ENCODE results near the gene C6orf89. TPM values are rescaled to one million over a fixed set of nuclear protein-coding genes. Genes with fewer than 3 reads are reported as not detected.

Gene C6orf89
- total RNA-seq, 5 donors from 2014 or later (not counting 1 experiment from before 2014, with no cell fraction given): 32.6 to 57.9 (median 46.1) TPM

DNA sequence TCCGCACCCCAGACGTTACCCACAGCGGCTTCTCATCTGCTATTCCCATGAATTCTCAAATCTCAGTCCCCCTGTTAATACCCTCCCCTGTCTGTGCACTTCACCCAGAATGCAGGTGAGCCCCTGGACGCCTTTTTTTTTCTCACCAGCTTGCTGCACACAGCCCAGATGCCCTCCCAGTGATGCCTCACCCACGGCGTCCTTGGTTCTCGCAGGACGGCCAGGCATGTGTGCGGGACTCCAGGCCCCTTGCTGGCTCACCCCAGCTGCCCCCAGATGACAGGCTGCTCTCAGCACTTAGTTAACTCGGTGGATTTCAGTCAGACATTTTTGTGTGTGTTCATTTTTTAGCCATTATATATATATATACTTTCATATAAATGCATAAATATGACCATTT lies 43.4 kb downstream of the C6orf89 start:
- H3K4me3 ChIP-seq (ENCODE audit: control insufficient read depth in 1 of 2, extremely low read depth in 1 of 2, low read length in 1 of 2): no peak overlapping the region
- ChIA-PET CTCF (no interaction called here), POLR2A (no interaction called here)
- no peaks in the 10 kb centered on the region for H3K9me3 Mint-ChIP-seq
- peaks cover 5 to 16% of the 10 kb centered on the region in 2 donors for H3K36me3 ChIP-seq (ENCODE audit: control insufficient read depth in 2 of 2, extremely low read depth in 1 of 2, insufficient read depth in 1 of 2, low read length in 1 of 2)
- H3K9me3 ChIP-seq: no peaks in the 10 kb centered on the region
- no peak for ATAC-seq (replicated peaks in 1 of 4)
- H3K4me1 Mint-ChIP-seq: peaks cover 0 to 6% (median 2%) of the 10 kb centered on the region in 3 donors
- H3K4me1 ChIP-seq (ENCODE audit: control insufficient read depth in 1 of 2, extremely low read depth in 1 of 2, insufficient read depth in 2 of 2, low read length in 2 of 2): peaks cover 0 to 6% of the 10 kb centered on the region in 2 experiments
- H3K36me3 Mint-ChIP-seq: peaks cover 11% of the 10 kb centered on the region
- H3K27ac Mint-ChIP-seq: no peak overlapping the region
- H3K27me3 ChIP-seq (replicated peaks in 1 of 2; ENCODE audit: control insufficient read depth in 2 of 2, extremely low read depth in 1 of 2, insufficient read depth in 2 of 2, low read length in 1 of 2): no peaks in the 10 kb centered on the region
- no peak overlapping the region for H3K27ac ChIP-seq (ENCODE audit: low read length)
- H3K4me3 Mint-ChIP-seq: no peak overlapping the region
- no peak for DNase-seq
- H3K27me3 Mint-ChIP-seq: no peaks in the 10 kb centered on the region
- 97% methylated on average over 9 of the region's 10 CpGs for WGBS (ENCODE audit: insufficient coverage)

DNA sequence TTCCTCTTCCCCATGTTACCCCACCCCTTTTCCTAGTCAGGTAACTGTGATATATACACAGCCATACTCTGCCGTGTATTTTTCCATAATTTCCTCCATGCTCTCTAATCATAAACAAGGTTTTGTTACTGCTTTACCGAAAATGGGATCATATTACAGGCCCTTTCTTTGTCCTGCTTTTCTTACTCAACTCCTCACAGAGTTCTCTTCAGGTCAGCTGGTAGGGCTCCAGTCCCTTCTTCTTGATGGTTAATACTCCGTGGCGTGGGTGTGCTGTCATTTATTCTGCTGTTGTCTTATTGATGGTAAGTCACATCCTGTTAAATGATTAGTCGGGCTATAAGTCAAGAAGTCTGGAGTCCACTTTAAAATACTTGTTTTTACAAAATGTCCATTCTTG lies 43.9 kb downstream of the C6orf89 start:
- DNase-seq: no peak
- Histone ChIP-seq H3K36me3 (ENCODE audit: control insufficient read depth in 2 of 2, extremely low read depth in 1 of 2, insufficient read depth in 1 of 2, low read length in 1 of 2) (peaks cover 5 to 11% of the 10 kb centered on the region in 2 donors), H3K4me1 (ENCODE audit: control insufficient read depth in 1 of 2, extremely low read depth in 1 of 2, insufficient read depth in 2 of 2, low read length in 2 of 2) (peaks cover 0 to 5% of the 10 kb centered on the region in 2 experiments), H3K4me3 (ENCODE audit: control insufficient read depth in 1 of 2, extremely low read depth in 1 of 2, low read length in 1 of 2) (no peak overlapping the region), H3K9me3 (no peaks in the 10 kb centered on the region), H3K27me3 (replicated peaks in 1 of 2; ENCODE audit: control insufficient read depth in 2 of 2, extremely low read depth in 1 of 2, insufficient read depth in 2 of 2, low read length in 1 of 2) (no peaks in the 10 kb centered on the region), H3K27ac (ENCODE audit: low read length) (no peak overlapping the region)
- ChIA-PET CTCF (no interaction called here), POLR2A (no interaction called here)
- H3K4me1 Mint-ChIP-seq: peaks cover 0 to 6% (median 2%) of the 10 kb centered on the region in 3 donors
- peaks cover 7% of the 10 kb centered on the region for H3K36me3 Mint-ChIP-seq
- no peak overlapping the region for H3K4me3 Mint-ChIP-seq
- no peak overlapping the region for H3K27ac Mint-ChIP-seq
- 90% methylated on average over 2 of the region's 5 CpGs for WGBS (ENCODE audit: insufficient coverage)
- no peaks in the 10 kb centered on the region for H3K9me3 Mint-ChIP-seq
- H3K27me3 Mint-ChIP-seq: no peaks in the 10 kb centered on the region
- no peak for ATAC-seq (replicated peaks in 1 of 4)

DNA sequence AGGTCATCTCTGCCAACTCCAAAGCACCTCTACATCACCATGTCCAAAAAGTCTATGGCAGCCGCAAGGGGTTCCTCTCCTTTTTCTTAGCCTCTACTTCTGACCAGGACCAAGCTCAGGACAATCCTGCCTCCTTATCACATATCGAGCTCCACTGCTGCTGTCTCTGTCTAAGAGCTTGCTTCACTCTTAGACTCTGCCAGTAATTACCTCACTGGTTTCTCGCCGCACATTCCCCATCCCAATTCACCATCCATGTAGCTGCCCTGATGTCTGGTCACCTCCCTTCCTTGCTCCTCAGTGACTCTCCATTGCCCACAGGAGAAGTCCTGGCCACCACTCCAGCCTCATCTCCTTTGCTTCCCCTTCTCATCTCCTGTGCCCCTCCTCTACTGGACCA lies 44.7 kb downstream of the C6orf89 start:
- Mint-ChIP-seq H3K27me3 (no peaks in the 10 kb centered on the region), H3K4me1 (peaks cover 0 to 4% (median 2%) of the 10 kb centered on the region in 3 donors), H3K36me3 (no peaks in the 10 kb centered on the region), H3K9me3 (no peaks in the 10 kb centered on the region), H3K4me3 (no peak overlapping the region), H3K27ac (no peak overlapping the region)
- 96% methylated on average over 3 of the region's 4 CpGs for WGBS (ENCODE audit: insufficient coverage)
- Histone ChIP-seq H3K4me1 (ENCODE audit: control insufficient read depth in 1 of 2, extremely low read depth in 1 of 2, insufficient read depth in 2 of 2, low read length in 2 of 2) (peaks cover 0 to 5% of the 10 kb centered on the region in 2 experiments), H3K36me3 (ENCODE audit: control insufficient read depth in 2 of 2, extremely low read depth in 1 of 2, insufficient read depth in 1 of 2, low read length in 1 of 2) (peaks cover 4 to 5% of the 10 kb centered on the region in 2 donors), H3K27me3 (replicated peaks in 1 of 2; ENCODE audit: control insufficient read depth in 2 of 2, extremely low read depth in 1 of 2, insufficient read depth in 2 of 2, low read length in 1 of 2) (no peaks in the 10 kb centered on the region), H3K27ac (ENCODE audit: low read length) (no peak overlapping the region), H3K9me3 (no peaks in the 10 kb centered on the region), H3K4me3 (ENCODE audit: control insufficient read depth in 1 of 2, extremely low read depth in 1 of 2, low read length in 1 of 2) (no peak overlapping the region)
- ChIA-PET POLR2A (interaction anchor here in 1 of 2 donors (0.5 kb wide), 1 partner anchor 478 kb away, joined by 3 read pairs; no protein-coding TSS in a partner anchor), CTCF (no interaction called here)
- DNase-seq (no peak), ATAC-seq (replicated peaks in 1 of 4) (no peak)

DNA sequence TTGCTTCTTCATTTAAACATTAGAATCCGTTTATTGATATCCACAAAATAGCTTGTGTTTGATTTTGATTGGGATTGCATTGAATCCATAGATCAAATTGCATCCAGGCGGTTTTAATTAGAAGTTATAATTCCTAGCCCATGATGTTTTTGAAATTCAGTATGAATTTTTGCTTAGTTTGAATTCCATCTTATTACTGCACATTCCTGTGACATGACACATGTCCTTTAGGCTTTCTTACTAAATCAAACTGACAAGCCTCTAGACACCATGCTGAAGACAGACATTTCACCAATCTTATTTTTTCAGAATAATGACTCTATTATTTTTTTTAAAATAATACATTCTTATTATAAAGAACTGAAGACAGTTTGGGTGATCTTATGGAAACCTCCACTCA lies 47.4 kb downstream of the C6orf89 start:
- ChIA-PET POLR2A (no interaction called here), CTCF (no interaction called here)
- ATAC-seq (replicated peaks in 1 of 4): no peak

DNA sequence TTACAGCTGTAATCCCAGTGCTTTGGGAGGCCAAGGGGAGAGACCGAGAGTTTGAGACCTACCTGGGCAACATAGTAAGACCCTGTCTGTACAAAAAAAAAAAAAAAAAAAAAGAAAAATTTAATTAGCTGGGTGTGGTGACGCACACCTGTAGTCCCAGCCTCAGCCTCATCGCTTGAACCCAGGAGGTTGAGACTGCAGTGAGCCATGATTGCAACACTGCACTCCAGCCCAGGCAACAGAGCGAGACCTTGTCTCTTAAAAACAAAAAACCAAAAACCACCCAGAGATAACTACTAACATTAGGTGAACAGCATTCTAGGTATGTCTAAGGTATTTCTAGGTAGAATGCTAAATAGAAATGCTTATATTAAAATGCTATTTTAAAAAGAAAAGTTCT lies 47.8 kb downstream of the C6orf89 start:
- H3K9me3 Mint-ChIP-seq: no peaks in the 10 kb centered on the region
- Histone ChIP-seq H3K9me3 (no peaks in the 10 kb centered on the region), H3K27me3 (replicated peaks in 1 of 2; ENCODE audit: control insufficient read depth in 2 of 2, extremely low read depth in 1 of 2, insufficient read depth in 2 of 2, low read length in 1 of 2) (peaks cover 0 to 12% of the 10 kb centered on the region in 2 experiments), H3K4me3 (ENCODE audit: control insufficient read depth in 1 of 2, extremely low read depth in 1 of 2, low read length in 1 of 2) (no peak overlapping the region), H3K27ac (ENCODE audit: low read length) (no peak overlapping the region), H3K4me1 (ENCODE audit: control insufficient read depth in 1 of 2, extremely low read depth in 1 of 2, insufficient read depth in 2 of 2, low read length in 2 of 2) (no peaks in the 10 kb centered on the region), H3K36me3 (ENCODE audit: control insufficient read depth in 2 of 2, extremely low read depth in 1 of 2, insufficient read depth in 1 of 2, low read length in 1 of 2) (no peaks in the 10 kb centered on the region)
- no peak overlapping the region for H3K27ac Mint-ChIP-seq
- no peaks in the 10 kb centered on the region for H3K4me1 Mint-ChIP-seq
- no peaks in the 10 kb centered on the region for H3K36me3 Mint-ChIP-seq
- ATAC-seq (replicated peaks in 1 of 4) (no peak), DNase-seq (no peak)
- H3K27me3 Mint-ChIP-seq: no peaks in the 10 kb centered on the region
- 80% methylated on average over 1 of the region's 4 CpGs for WGBS (ENCODE audit: insufficient coverage)
- no peak overlapping the region for H3K4me3 Mint-ChIP-seq
- ChIA-PET POLR2A (interaction anchor here in 1 of 2 donors (0.6 kb wide), 1 partner anchor 18 kb away, joined by 5 read pairs; no protein-coding TSS in a partner anchor), CTCF (interaction anchor here in 1 of 2 donors (0.9 to 1.6 kb wide), 2 partner anchors 24 to 923 kb away, joined by 3 to 4 read pairs; no protein-coding TSS in a partner anchor)

More for the DNA sequence above, 47.4 kb downstream of the C6orf89 start:
- H3K9me3 Mint-ChIP-seq: no peaks in the 10 kb centered on the region
- WGBS (ENCODE audit: insufficient coverage): no CpG with 5 or more reads among the region's 2 CpGs
- peaks cover 0 to 2% of the 10 kb centered on the region in 2 donors for H3K36me3 ChIP-seq (ENCODE audit: control insufficient read depth in 2 of 2, extremely low read depth in 1 of 2, insufficient read depth in 1 of 2, low read length in 1 of 2)
- H3K27ac ChIP-seq (ENCODE audit: low read length): no peak overlapping the region
- H3K4me1 ChIP-seq (ENCODE audit: control insufficient read depth in 1 of 2, extremely low read depth in 1 of 2, insufficient read depth in 2 of 2, low read length in 2 of 2): no peaks in the 10 kb centered on the region
- H3K9me3 ChIP-seq: no peaks in the 10 kb centered on the region
- H3K4me3 Mint-ChIP-seq: no peak overlapping the region
- DNase-seq: no peak
- H3K27me3 Mint-ChIP-seq: no peaks in the 10 kb centered on the region
- no peak overlapping the region for H3K27ac Mint-ChIP-seq
- no peak overlapping the region for H3K4me3 ChIP-seq (ENCODE audit: control insufficient read depth in 1 of 2, extremely low read depth in 1 of 2, low read length in 1 of 2)
- peaks cover 0 to 8% of the 10 kb centered on the region in 2 experiments for H3K27me3 ChIP-seq (replicated peaks in 1 of 2; ENCODE audit: control insufficient read depth in 2 of 2, extremely low read depth in 1 of 2, insufficient read depth in 2 of 2, low read length in 1 of 2)
- H3K36me3 Mint-ChIP-seq: no peaks in the 10 kb centered on the region
- H3K4me1 Mint-ChIP-seq: no peaks in the 10 kb centered on the region

DNA sequence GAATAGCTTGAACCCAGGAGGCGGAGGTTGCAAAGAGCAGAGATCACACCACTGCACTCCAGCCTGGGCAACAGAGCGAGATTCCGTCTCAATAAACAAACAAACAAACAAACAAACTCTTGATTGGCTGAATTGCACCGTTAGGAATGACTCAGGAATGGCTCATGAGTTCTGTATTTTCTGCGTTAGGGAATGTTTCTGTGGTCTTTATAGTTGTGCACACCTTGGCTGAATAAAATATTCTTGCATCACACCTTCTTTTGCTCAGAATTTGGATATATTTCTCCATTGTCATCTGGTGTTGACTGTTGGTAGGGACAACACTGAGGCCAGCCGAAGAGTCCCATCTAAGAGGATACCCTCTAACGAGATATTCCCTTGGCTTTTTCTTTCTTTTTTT lies 49.1 kb downstream of the C6orf89 start:
- no peak for ATAC-seq (replicated peaks in 1 of 4)
- DNase-seq: no peak
- WGBS (ENCODE audit: insufficient coverage): no CpG with 5 or more reads among the region's 7 CpGs
- no peak overlapping the region for H3K27ac Mint-ChIP-seq
- H3K9me3 ChIP-seq: no peaks in the 10 kb centered on the region
- H3K36me3 Mint-ChIP-seq: no peaks in the 10 kb centered on the region
- CTCF ChIA-PET: interaction anchor here in 1 of 2 donors (1.6 kb wide), 1 partner anchor 25 kb away, joined by 4 read pairs; no protein-coding TSS in a partner anchor
- H3K27me3 ChIP-seq (replicated peaks in 1 of 2; ENCODE audit: control insufficient read depth in 2 of 2, extremely low read depth in 1 of 2, insufficient read depth in 2 of 2, low read length in 1 of 2): peaks cover 0 to 21% of the 10 kb centered on the region in 2 experiments
- no peak overlapping the region for H3K27ac ChIP-seq (ENCODE audit: low read length)
- H3K9me3 Mint-ChIP-seq: no peaks in the 10 kb centered on the region
- no peak overlapping the region for H3K4me3 Mint-ChIP-seq
- H3K4me1 Mint-ChIP-seq: no peaks in the 10 kb centered on the region
- H3K36me3 ChIP-seq (ENCODE audit: control insufficient read depth in 2 of 2, extremely low read depth in 1 of 2, insufficient read depth in 1 of 2, low read length in 1 of 2): no peaks in the 10 kb centered on the region
- no peaks in the 10 kb centered on the region for H3K4me1 ChIP-seq (ENCODE audit: control insufficient read depth in 1 of 2, extremely low read depth in 1 of 2, insufficient read depth in 2 of 2, low read length in 2 of 2)
- H3K4me3 ChIP-seq (ENCODE audit: control insufficient read depth in 1 of 2, extremely low read depth in 1 of 2, low read length in 1 of 2): no peak overlapping the region
- POLR2A ChIA-PET: no interaction called here
- H3K27me3 Mint-ChIP-seq: peaks cover under 1 to 3% of the 10 kb centered on the region in 2 donors

All from T-cell (primary cell).